CD4-positive, alpha-beta T cell (primary cell): ENCODE results near the gene OR52B6. TPM values are rescaled to one million over a fixed set of nuclear protein-coding genes. Genes with fewer than 3 reads are reported as not detected.

Experiments used
- ATAC-seq: fragments of 200-7000 bp; cut with Tn5 transposase; one replicate; pipeline ENCODE4 v1.10.0; 2022; ENCODE audit warnings: mild to moderate bottlenecking; ENCODE audit not compliant: poor library complexity
- CTCF ChIA-PET: fragments of 350-600 bp; sonication (Branson Sonifier 250); formaldehyde crosslinking; loops from one replicate; lab custom pipeline; 2021; ENCODE audit warnings: antibody characterized with exemption, inconsistent platforms; lab: Charles Lee
- POLR2A ChIA-PET: fragments of 350-600 bp; sonication (Branson Sonifier 250); formaldehyde crosslinking; loops from one replicate; lab custom pipeline; 2021; ENCODE audit warnings: antibody characterized with exemption, inconsistent platforms; lab: Charles Lee
- DNase-seq, 14 experiments: peaks; one replicate each; pipeline ENCODE4 v3.0.0-alpha.2; 2013 to 2020; ENCODE audit warnings: mixed read lengths in 2 of 14
- H3K27ac ChIP-seq, 2 donors: one replicate each; pipeline versions ENCODE4 v1.5.1 to v1.7.0; 2013; ENCODE audit warnings: low read length in 2 of 2, low read depth in 1 of 2, mild to moderate bottlenecking in 1 of 2
- H3K27me3 ChIP-seq, 2 experiments: 1 replicate in 1 of 2; 2 replicates in 1 of 2; pipeline versions ENCODE4 v1.6.1 to v1.7.0; 2013; ENCODE audit warnings: low read length in 2 of 2, control low read depth in 1 of 2, mild to moderate bottlenecking in 1 of 2, moderate library complexity in 1 of 2; ENCODE audit not compliant: insufficient read depth in 2 of 2, control insufficient read depth in 1 of 2
- H3K36me3 ChIP-seq: one replicate; pipeline ENCODE4 v1.6.1; 2013; ENCODE audit warnings: low read length, control low read depth; ENCODE audit not compliant: insufficient read depth
- H3K4me1 ChIP-seq: one replicate; pipeline ENCODE4 v1.6.1; 2013; ENCODE audit warnings: low read length, control low read depth; ENCODE audit not compliant: insufficient read depth
- H3K4me3 ChIP-seq: one replicate; pipeline ENCODE4 v1.5.1; 2013; ENCODE audit warnings: mild to moderate bottlenecking, low read length, moderate library complexity
- H3K9me3 ChIP-seq, 2 experiments: 1 replicate in 1 of 2; 2 replicates in 1 of 2; pipeline versions ENCODE4 v1.6.1 to v1.7.0; 2013; ENCODE audit warnings: low read length in 2 of 2, mild to moderate bottlenecking in 2 of 2, control low read depth in 1 of 2, moderate library complexity in 1 of 2; ENCODE audit not compliant: control insufficient read depth in 1 of 2, insufficient read depth in 1 of 2
- H3K27ac Mint-ChIP-seq: one replicate; pipeline ENCODE4 v1.8.0; 2020; ENCODE audit warnings: mixed read lengths
- H3K27me3 Mint-ChIP-seq: one replicate; pipeline ENCODE4 v1.8.0; 2021; ENCODE audit warnings: mixed read lengths
- H3K36me3 Mint-ChIP-seq: one replicate; pipeline ENCODE4 v1.8.0; 2021; ENCODE audit warnings: low read depth, mixed read lengths
- H3K4me1 Mint-ChIP-seq: one replicate; pipeline ENCODE4 v1.8.0; 2021; ENCODE audit warnings: low read depth, mixed read lengths
- H3K4me3 Mint-ChIP-seq: one replicate; pipeline ENCODE4 v1.8.0; 2020; ENCODE audit warnings: mild to moderate bottlenecking, mixed read lengths
- H3K9me3 Mint-ChIP-seq: one replicate; pipeline ENCODE4 v1.8.0; 2020; ENCODE audit warnings: mixed read lengths
- intact Hi-C, 2 experiments: fragments of 100-400 bp; cut with DNase I in 1 of 2; cut with micrococcal nuclease in 1 of 2; formaldehyde crosslinking; loops; one replicate each; pipeline versions ENCODE4 v1.15.1 to v1.9.0; 2023 to 2025; cut with DNase I, micrococcal nuclease
- total RNA-seq, 174 experiments: library from RNA in 2 of 174; stranded (reverse) in 2 of 174; gene quantifications; one replicate each; pipeline ENCODE4 v1.2.3 and lab custom pipeline; 2021 to 2026
- TF ChIP-seq, protein P1 (sequence below): fragments of 200-600 bp; IDR thresholded peaks from one replicate; pipeline ENCODE4 v1.8.0; 2022; ENCODE audit warnings: antibody characterized with exemption, mild to moderate bottlenecking

Gene OR52B6
- total RNA-seq, 2 experiments from 2014 or later, result not detected

DNA sequence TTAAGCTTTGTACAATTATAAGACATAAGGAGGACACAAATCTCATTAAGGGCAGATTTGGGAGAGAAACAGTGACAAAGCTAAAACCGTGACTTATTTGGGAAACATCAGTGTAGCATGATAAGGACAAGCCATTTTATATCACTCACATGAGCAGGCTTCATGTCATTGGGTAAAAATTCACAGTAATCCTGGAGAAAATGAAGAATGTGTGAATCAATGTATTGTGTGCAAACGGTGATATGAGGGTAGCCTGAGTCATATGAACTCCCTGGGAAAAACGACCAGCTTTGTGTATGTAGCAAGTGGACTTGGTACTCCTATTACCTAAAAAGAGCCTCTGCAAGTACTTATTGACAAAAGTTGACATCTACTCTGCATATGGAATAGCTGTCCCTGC is 38.1 kb downstream of the OR52B6 start:
- DNase-seq, result no peak

GRCh38 chr11:5620651-5621521 is 40.2 kb downstream of the OR52B6 start:
- Mint-ChIP-seq H3K36me3 (peaks cover 5% of the 10 kb centered on the region), H3K9me3 (no peaks in the 10 kb centered on the region), H3K4me1 (peaks cover 22% of the 10 kb centered on the region), H3K4me3 (no peak overlapping the region), H3K27ac (no peak overlapping the region), H3K27me3 (no peaks in the 10 kb centered on the region)
- Histone ChIP-seq H3K4me1 (peaks cover 16% of the 10 kb centered on the region), H3K9me3 (no peaks in the 10 kb centered on the region), H3K4me3 (no peak overlapping the region), H3K36me3 (no peaks in the 10 kb centered on the region), H3K27me3 (no peaks in the 10 kb centered on the region), H3K27ac (no peak overlapping the region)
- TF ChIP-seq, protein P1, sequence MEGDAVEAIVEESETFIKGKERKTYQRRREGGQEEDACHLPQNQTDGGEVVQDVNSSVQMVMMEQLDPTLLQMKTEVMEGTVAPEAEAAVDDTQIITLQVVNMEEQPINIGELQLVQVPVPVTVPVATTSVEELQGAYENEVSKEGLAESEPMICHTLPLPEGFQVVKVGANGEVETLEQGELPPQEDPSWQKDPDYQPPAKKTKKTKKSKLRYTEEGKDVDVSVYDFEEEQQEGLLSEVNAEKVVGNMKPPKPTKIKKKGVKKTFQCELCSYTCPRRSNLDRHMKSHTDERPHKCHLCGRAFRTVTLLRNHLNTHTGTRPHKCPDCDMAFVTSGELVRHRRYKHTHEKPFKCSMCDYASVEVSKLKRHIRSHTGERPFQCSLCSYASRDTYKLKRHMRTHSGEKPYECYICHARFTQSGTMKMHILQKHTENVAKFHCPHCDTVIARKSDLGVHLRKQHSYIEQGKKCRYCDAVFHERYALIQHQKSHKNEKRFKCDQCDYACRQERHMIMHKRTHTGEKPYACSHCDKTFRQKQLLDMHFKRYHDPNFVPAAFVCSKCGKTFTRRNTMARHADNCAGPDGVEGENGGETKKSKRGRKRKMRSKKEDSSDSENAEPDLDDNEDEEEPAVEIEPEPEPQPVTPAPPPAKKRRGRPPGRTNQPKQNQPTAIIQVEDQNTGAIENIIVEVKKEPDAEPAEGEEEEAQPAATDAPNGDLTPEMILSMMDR, result no peak
- DNase-seq (no peak), ATAC-seq (no peak)
- intact Hi-C loops, result loop anchor here in 1 of 2 experiments (5.0 to 10.0 kb wide), 2 partner anchors 91 to 614 kb away; partner anchors contain the start of genes CNGA4 and FHIP1B
- POLR2A ChIA-PET, result no interaction called here
- CTCF ChIA-PET, result no interaction called here

More for the DNA sequence above, 38.1 kb downstream of the OR52B6 start:
- Histone ChIP-seq H3K27me3 (no peaks in the 10 kb centered on the region), H3K9me3 (no peaks in the 10 kb centered on the region), H3K4me3 (no peak overlapping the region), H3K4me1 (peaks cover 1% of the 10 kb centered on the region), H3K36me3 (no peaks in the 10 kb centered on the region), H3K27ac (no peak overlapping the region)
- H3K27ac Mint-ChIP-seq, result no peak overlapping the region
- H3K36me3 Mint-ChIP-seq, result no peaks in the 10 kb centered on the region
- intact Hi-C loops, result no loop called here
- no peak overlapping the region for H3K4me3 Mint-ChIP-seq
- no peak for ATAC-seq
- peaks cover 3% of the 10 kb centered on the region for H3K4me1 Mint-ChIP-seq
- ChIA-PET POLR2A (no interaction called here), CTCF (interaction anchor here (1.1 kb wide), 1 partner anchor 18 kb away, joined by 3 read pairs; no protein-coding TSS in a partner anchor)
- TF ChIP-seq, protein P1, result no peak
- H3K9me3 Mint-ChIP-seq, result no peaks in the 10 kb centered on the region
- H3K27me3 Mint-ChIP-seq, result no peaks in the 10 kb centered on the region

DNA sequence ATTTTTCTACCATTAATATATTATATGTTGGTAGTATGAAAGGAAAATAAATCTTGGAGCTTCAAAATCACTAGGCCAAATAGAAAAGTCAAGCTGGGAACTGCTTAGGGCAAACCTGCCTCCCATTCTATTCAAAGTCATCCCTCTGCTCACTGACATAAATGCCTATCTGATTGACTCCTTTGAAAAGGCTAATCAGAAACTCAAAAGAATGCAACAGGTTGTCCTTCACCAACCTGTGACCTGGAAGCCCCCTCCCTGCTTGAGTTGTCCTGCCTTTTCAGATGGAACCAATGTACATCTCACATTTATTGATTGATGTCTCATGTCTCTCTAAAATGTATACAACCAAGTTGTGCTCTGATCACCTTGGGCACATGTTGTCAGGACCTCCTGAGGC is 40.9 kb downstream of the OR52B6 start:
- CTCF ChIA-PET, result no interaction called here
- Histone ChIP-seq H3K27ac (no peak overlapping the region), H3K4me1 (peaks cover 20% of the 10 kb centered on the region), H3K36me3 (no peaks in the 10 kb centered on the region), H3K4me3 (no peak overlapping the region), H3K27me3 (no peaks in the 10 kb centered on the region), H3K9me3 (no peaks in the 10 kb centered on the region)
- Mint-ChIP-seq H3K27ac (no peak overlapping the region), H3K4me3 (no peak overlapping the region), H3K36me3 (peaks cover 5% of the 10 kb centered on the region), H3K4me1 (peaks cover 29% of the 10 kb centered on the region), H3K27me3 (no peaks in the 10 kb centered on the region), H3K9me3 (no peaks in the 10 kb centered on the region)
- DNase-seq, result no peak
- ATAC-seq, result no peak
- POLR2A ChIA-PET, result no interaction called here
- intact Hi-C loops, result loop anchor here in 1 of 2 experiments (5.0 to 10.0 kb wide), 2 partner anchors 91 to 613 kb away; partner anchors contain the start of genes CNGA4 and FHIP1B
- TF ChIP-seq, protein P1, result no peak
